Gastrocnemius medialis (tissue), 4 donors: ENCODE data around the gene FCHSD2. TPM values are rescaled to one million over a fixed set of nuclear protein-coding genes. Genes with fewer than 3 reads are reported as not detected.
"Not testable (repeated sequence)": the region's sequence is repeated elsewhere in the genome, so short reads cannot be mapped to it uniquely, and the experiment has no call there.

Source experiments
- ATAC-seq, 2 donors: fragments of 150-250 bp; one replicate each; pipeline ENCODE4 v1.9.1; 2016
- DNase-seq, 2 donors: peaks; one replicate each; pipeline ENCODE4 v3.0.0-alpha.2; 2019
- H3K27ac ChIP-seq, 4 donors: fragments of 200-600 bp; sonication (generic); 1 replicate in 1 of 4; 2 replicates in 3 of 4; pipeline ENCODE4 v1.5.1; 2016 to 2018; ENCODE audit warnings: mild to moderate bottlenecking in 2 of 4, moderate library complexity in 1 of 4
- H3K27me3 ChIP-seq, 3 donors: fragments of 200-600 bp; sonication (generic) in 2 of 3; 1 replicate in 1 of 3; 2 replicates in 2 of 3; pipeline versions ENCODE4 v1.5.1 to v1.6.0; 2016 to 2019; ENCODE audit warnings: mild to moderate bottlenecking in 1 of 3, moderate library complexity in 1 of 3
- H3K36me3 ChIP-seq, 2 donors: fragments of 200-600 bp; sonication (generic) in 1 of 2; one replicate each; pipeline ENCODE4 v1.5.1; 2017 to 2018
- H3K4me1 ChIP-seq, 2 donors: fragments of 200-600 bp; sonication (generic) in 1 of 2; one replicate each; pipeline ENCODE4 v1.5.1; 2016 to 2017; ENCODE audit warnings: mild to moderate bottlenecking in 2 of 2
- H3K4me3 ChIP-seq, 4 donors: fragments of 200-600 bp; sonication (generic) in 3 of 4; 1 replicate in 1 of 4; 2 replicates in 3 of 4; pipeline ENCODE4 v1.5.1; 2016 to 2019; ENCODE audit warnings: mild to moderate bottlenecking in 2 of 4
- H3K9me3 ChIP-seq, 3 donors: fragments of 200-600 bp; sonication (generic) in 2 of 3; 1 replicate in 1 of 3; 2 replicates in 2 of 3; pipeline ENCODE4 v1.5.1; 2016 to 2019
- POLR2A ChIP-seq, 2 donors: fragments of 450-650 bp; IDR thresholded peaks; one replicate each; pipeline ENCODE4 v1.6.1; 2017; ENCODE audit warnings: antibody characterized with exemption in 2 of 2, mild to moderate bottlenecking in 2 of 2, moderate library complexity in 2 of 2
- in situ Hi-C, 4 donors: fragments of 200-750 bp; cut with MboI; loops; one replicate each; pipeline versions ENCODE4 v1.15.0 to v1.8.0; 2017; ENCODE audit warnings: low sequenced_read_pairs in 4 of 4
- intact Hi-C: fragments of 100-400 bp; cut with DNase I; formaldehyde crosslinking; loops from one replicate; pipeline ENCODE4 v1.15.1; 2023; ENCODE audit warnings: low total_unique reads
- total RNA-seq, 4 donors: library from RNA; depleted of rRNA; stranded (reverse); fragments of >200 nt; gene quantifications; one replicate each; pipeline versions ENCODE4 v1.1.0 to v1.2.3, GENCODE V29; 2016
- TF ChIP-seq, protein P1 (sequence below), 5 experiments: fragments of 450-650 bp in 3 of 5; fragments of 200-600 bp in 2 of 5; sonication (generic) in 2 of 5; IDR thresholded peaks in 4 of 5; conservative IDR thresholded peaks in 1 of 5; 1 replicate in 4 of 5; 2 replicates in 1 of 5; pipeline ENCODE4 v1.5.1; 2016 to 2019; ENCODE audit warnings: antibody characterized with exemption in 5 of 5, mild to moderate bottlenecking in 3 of 5, moderate library complexity in 3 of 5

Gene FCHSD2
- total RNA-seq, 4 donors from 2014 or later: 5.6 to 10.0 (median 8.0) TPM

DNA sequence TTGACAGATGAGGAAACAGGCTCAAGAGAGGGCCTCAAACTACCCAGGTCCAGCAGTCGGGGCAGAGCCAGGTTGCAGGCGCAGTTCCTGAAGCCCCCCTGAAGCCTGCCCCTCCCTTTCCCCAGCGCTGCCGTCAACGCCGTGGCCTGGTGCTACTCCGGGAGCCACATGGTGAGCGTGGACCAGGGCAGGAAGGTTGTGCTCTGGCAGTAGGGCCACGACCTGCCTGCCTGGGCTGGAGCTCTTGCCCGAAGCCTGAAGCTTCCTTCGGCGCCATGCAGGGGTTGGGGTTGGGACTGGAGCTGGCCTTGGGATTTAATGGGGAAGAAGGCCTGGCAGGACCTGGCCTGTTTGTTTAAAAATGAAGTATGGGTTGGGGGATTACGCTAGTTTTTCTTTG, 312.9 kb downstream of the FCHSD2 start:
- no peak overlapping the region for H3K27ac ChIP-seq
- in situ Hi-C loops: loop anchor here (5.0 to 25.0 kb wide), 2 partner anchors 348 to 458 kb away; no protein-coding TSS in a partner anchor
- H3K4me1 ChIP-seq: peaks cover 23 to 27% of the 10 kb centered on the region in 2 donors
- no peak overlapping the region for H3K4me3 ChIP-seq
- intact Hi-C loops: loop anchor here (10.0 kb wide), 1 partner anchor 394 kb away; the partner anchor contains the start of gene CLPB
- no peak for ATAC-seq
- no peaks in the 10 kb centered on the region for H3K27me3 ChIP-seq
- H3K36me3 ChIP-seq: no peaks in the 10 kb centered on the region
- H3K9me3 ChIP-seq: no peaks in the 10 kb centered on the region
- DNase-seq: no peak
- TF ChIP-seq POLR2A (IDR thresholded peaks at IDR 0.05): no peak
- TF ChIP-seq, protein P1, sequence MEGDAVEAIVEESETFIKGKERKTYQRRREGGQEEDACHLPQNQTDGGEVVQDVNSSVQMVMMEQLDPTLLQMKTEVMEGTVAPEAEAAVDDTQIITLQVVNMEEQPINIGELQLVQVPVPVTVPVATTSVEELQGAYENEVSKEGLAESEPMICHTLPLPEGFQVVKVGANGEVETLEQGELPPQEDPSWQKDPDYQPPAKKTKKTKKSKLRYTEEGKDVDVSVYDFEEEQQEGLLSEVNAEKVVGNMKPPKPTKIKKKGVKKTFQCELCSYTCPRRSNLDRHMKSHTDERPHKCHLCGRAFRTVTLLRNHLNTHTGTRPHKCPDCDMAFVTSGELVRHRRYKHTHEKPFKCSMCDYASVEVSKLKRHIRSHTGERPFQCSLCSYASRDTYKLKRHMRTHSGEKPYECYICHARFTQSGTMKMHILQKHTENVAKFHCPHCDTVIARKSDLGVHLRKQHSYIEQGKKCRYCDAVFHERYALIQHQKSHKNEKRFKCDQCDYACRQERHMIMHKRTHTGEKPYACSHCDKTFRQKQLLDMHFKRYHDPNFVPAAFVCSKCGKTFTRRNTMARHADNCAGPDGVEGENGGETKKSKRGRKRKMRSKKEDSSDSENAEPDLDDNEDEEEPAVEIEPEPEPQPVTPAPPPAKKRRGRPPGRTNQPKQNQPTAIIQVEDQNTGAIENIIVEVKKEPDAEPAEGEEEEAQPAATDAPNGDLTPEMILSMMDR (IDR thresholded peaks at IDR 0.05 in 4 of 5, conservative IDR thresholded peaks at IDR 0.05 in 1 of 5): no peak

- Histone ChIP-seq H3K36me3 (no peaks in the 10 kb centered on the region), H3K27ac (peak overlapping the region in 3 of 4 donors; percentile 36 to 61 (median 58)), H3K27me3 (no peaks in the 10 kb centered on the region), H3K4me1 (peaks cover 22 to 26% of the 10 kb centered on the region in 2 donors), H3K9me3 (no peaks in the 10 kb centered on the region), H3K4me3 (no peak overlapping the region)
- no peak for ATAC-seq
- in situ Hi-C loops (loop anchor here (5.0 to 25.0 kb wide), 2 partner anchors 349 to 459 kb away; no protein-coding TSS in a partner anchor), intact Hi-C loops (loop anchor here (10.0 kb wide), 1 partner anchor 394 kb away; the partner anchor contains the start of gene CLPB)
- no peak for DNase-seq
- TF ChIP-seq, protein P1 (IDR thresholded peaks at IDR 0.05 in 4 of 5, conservative IDR thresholded peaks at IDR 0.05 in 1 of 5): no peak
- TF ChIP-seq POLR2A (IDR thresholded peaks at IDR 0.05): no peak
Measured at GRCh38 chr11:72828692-72829101, 313.4 kb downstream of the FCHSD2 start.

GRCh38 chr11:72828081-72828567, 314.0 kb downstream of the FCHSD2 start:
- no peak for TF ChIP-seq POLR2A (IDR thresholded peaks at IDR 0.05)
- TF ChIP-seq, protein P1 (IDR thresholded peaks at IDR 0.05 in 4 of 5, conservative IDR thresholded peaks at IDR 0.05 in 1 of 5): no peak
- ATAC-seq (no peak), DNase-seq (no peak)
- Histone ChIP-seq H3K9me3 (no peaks in the 10 kb centered on the region), H3K4me3 (no peak overlapping the region), H3K36me3 (no peaks in the 10 kb centered on the region), H3K27me3 (no peaks in the 10 kb centered on the region), H3K4me1 (peaks cover 17 to 21% of the 10 kb centered on the region in 2 donors), H3K27ac (peak overlapping the region in 3 of 4 donors; percentile 36 to 61 (median 58))
- intact Hi-C loops: loop anchor here (10.0 kb wide), 1 partner anchor 393 kb away; the partner anchor contains the start of gene CLPB
- in situ Hi-C loops: loop anchor here (5.0 to 25.0 kb wide), 2 partner anchors 349 to 459 kb away; no protein-coding TSS in a partner anchor

DNA sequence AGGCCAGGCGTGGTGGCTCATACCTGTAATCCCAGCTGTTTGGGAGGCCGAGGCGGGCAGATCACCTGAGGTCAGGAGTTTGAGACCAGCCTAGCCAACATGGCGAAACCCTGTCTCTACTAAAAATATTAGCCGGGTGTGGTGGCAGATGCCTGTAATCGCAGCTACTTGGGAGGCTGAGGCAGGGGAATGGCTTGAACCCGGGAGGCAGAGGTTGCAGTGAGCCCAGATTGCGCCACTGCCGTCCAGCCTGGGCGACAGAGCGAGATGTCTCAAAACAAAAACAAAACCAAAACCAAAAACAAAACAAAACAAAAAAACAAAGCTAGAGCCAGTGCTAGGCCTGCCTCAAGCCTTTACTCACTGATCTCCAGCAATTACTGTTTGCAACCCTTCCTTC, 314.5 kb downstream of the FCHSD2 start:
- H3K9me3 ChIP-seq, DNase-seq, H3K27me3 ChIP-seq, ATAC-seq, H3K4me3 ChIP-seq, H3K36me3 ChIP-seq: not testable (repeated sequence)
- H3K4me1 ChIP-seq: peaks cover 12 to 17% of the 10 kb centered on the region in 2 donors
- peak overlapping the region in 3 of 4 donors; percentile 36 to 61 (median 58) for H3K27ac ChIP-seq
- intact Hi-C loops: loop anchor here (10.0 kb wide), 1 partner anchor 393 kb away; the partner anchor contains the start of gene CLPB
- in situ Hi-C loops: loop anchor here (5.0 to 25.0 kb wide), 2 partner anchors 350 to 460 kb away; no protein-coding TSS in a partner anchor

DNA sequence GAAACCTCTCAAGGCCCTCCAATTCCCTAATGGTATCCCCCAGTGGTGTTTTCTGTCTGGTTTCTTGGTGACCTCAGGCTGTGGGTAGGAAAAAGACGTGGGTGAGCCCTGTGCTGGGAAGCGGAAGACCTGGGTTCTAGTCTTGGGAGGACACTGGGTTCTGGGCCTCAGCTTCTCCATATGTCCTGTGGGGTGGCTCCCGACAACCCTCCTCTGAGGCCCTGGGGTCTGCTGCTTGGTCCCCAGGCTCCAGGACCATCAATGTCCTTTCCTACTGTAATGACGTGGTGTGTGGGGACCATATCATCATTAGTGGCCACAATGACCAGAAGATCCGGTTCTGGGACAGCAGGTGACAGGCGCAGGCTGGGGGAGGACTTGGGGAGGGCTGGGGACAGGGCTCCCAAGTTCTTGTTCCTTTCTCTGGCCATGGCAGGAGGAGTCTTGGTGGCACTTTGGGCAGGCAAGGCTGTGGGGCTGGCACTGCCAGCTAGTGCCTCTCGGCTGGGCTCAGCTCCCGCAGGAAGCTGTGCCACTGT, 315.1 kb downstream of the FCHSD2 start:
- Histone ChIP-seq H3K36me3 (no peaks in the 10 kb centered on the region), H3K4me3 (no peak overlapping the region), H3K4me1 (peaks cover 6 to 10% of the 10 kb centered on the region in 2 donors), H3K27ac (peak overlapping the region in 3 of 4 donors; percentile 36 to 61 (median 58)), H3K9me3 (no peaks in the 10 kb centered on the region), H3K27me3 (no peaks in the 10 kb centered on the region)
- ATAC-seq: no peak
- in situ Hi-C loops (loop anchor here (5.0 to 25.0 kb wide), 2 partner anchors 350 to 460 kb away; no protein-coding TSS in a partner anchor), intact Hi-C loops (loop anchor here (10.0 kb wide), 1 partner anchor 392 kb away; the partner anchor contains the start of gene CLPB)
- TF ChIP-seq POLR2A (IDR thresholded peaks at IDR 0.05): no peak
- TF ChIP-seq, protein P1 (IDR thresholded peaks at IDR 0.05 in 4 of 5, conservative IDR thresholded peaks at IDR 0.05 in 1 of 5): no peak
- no peak for DNase-seq
